Activated CD4-positive, alpha-beta T cell treated with anti-CD3 and anti-CD28 coated beads, Interleukin-2, amount 50 U/mL, for 1 hour (primary cell): ENCODE measurements around the gene STX1A.

Experiments used
- DNase-seq: peaks from one replicate; pipeline ENCODE4 v3.0.0-alpha.2; 2020

STX1A gene

DNA sequence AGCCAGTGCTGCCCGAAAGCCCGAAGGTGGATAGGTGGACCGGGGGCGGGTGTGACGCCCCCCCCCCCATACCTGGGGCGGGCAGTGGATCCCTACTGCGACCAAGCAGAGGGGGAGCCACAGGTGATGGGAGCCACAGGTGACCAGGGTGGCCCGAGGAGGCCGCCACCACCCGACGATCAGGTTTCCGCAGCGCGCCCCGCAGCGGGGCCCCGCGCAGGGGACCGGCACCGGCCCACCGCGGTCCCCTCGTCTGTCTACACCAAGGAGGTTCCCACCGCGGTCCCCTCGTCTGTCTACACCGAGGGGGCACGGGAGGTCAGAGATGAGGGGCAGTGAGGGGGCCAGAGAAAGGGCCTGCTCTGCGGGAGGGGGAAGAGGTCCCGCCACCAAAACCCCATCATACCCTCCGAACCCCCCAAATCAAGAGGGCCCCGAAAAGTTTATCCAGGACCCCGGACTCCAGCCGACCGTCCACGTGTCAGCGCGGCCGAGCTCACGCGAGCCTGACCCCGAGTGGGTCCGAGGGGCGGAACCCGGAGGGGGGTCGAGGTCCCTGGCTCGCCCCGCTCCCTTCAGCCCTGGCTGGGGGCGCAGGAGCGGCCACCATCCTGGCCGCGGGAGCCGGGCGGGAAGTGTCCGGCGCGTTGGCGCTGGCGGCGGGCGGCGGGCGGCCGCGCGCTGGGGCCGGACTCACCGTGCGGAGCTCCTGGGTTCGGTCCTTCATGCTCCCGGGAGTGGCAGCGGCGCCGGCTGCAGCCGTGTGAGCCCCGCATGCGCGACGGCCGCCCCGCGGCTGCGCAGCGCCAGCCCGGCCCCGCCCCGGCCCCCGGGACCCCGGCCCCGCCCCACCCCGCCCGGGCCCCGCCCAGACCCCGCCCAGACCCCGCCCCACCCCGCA lies at the start of gene STX1A:
STX1A (minus strand) TSS at position 765 of the 901 bp plus-strand sequence; CDS start at position 727, 38 bp downstream.
- DNase-seq: peak; percentile 66

DNA sequence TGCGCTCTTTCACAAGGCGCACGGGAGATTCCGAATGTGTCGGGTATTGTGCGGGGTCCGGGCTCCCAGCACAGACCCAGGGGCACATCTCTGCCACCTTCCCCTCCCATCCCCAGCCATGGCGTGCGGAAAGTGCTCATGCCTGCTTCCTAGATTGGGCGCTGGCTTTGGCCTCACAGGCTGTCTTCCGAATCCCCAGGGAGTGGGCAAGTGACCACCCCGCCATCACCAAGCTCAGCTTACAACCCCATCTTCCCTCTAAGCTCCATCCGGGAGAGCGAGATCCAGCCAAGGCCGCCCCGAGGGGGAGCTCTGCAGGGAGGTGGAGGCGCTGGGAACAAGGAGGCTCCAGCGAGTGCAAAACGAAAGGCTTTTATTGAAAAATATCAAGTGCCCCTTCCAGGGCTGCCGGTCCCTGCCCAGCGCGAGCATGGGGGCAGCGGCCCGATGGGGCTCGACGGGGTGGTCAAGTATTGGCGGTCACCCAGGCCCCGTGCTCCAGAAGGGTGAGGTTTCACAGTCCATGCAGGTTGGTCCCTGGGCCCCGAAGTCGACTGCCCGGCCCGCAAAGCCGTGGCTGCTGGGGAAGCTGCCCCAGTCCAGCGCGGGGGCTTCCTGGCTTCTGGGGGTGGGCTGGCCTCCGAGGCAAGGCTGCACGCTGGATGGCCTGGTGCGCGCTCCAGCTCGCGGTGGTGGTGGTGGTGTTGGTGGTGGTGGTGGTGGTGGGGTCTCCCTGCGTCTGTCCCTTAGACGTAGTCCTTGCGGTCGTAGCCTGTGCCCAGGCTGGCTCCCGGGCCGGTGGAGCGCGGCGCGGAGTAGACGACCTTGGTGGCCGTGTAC lies 49.4 kb upstream of the STX1A start:
- DNase-seq: no peak

DNA sequence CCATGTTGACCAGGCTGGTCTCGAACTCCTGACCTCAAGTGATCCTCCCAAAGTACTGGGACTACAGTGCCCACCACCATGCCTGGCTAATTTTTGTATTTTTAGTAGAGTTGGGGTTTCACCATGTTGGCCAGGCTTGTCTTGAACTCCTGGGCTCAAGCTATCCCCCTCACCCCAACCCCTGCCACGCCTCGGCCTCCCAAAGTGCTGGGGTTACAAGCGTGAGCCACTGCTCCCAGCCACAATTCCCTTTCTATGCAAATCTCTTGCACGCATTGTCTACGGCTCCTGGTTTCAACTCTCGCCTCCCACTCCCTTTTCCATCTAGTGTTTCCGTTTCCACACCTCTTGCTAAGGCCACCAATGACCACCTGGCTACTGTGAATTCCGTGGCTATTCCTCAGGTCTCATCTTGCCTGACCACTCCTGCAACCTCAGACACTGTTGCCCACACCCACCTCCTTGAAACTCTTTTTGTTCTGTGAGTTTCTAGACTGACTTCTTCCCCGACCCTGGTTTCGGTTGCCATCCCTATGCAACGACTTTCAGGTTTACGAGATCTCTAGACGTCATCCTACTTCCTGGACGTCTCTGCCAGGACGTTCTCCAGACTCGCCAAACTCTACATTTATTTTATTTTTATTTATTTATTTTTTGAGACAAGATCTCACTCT lies 47.2 kb upstream of the STX1A start:
- DNase-seq: no peak

DNA sequence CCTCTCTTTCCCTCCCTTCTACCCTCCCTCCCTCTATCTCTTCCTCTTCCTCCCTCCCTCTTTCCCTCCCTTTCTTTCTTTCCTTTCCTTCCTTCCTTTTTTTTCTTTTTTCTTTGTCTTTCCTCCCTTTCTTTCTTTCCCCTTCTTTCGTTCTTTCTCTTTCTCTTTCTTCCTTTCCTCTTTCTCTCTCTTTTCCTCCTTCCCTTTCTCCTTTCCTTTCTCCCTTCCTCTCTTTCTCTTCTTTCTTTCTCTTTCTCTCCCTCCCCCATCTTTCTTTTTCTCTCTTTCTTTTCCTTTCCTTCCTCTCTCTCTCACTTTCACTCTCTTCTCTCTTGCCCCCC lies 43.2 kb upstream of the STX1A start:
- no peak for DNase-seq

DNA sequence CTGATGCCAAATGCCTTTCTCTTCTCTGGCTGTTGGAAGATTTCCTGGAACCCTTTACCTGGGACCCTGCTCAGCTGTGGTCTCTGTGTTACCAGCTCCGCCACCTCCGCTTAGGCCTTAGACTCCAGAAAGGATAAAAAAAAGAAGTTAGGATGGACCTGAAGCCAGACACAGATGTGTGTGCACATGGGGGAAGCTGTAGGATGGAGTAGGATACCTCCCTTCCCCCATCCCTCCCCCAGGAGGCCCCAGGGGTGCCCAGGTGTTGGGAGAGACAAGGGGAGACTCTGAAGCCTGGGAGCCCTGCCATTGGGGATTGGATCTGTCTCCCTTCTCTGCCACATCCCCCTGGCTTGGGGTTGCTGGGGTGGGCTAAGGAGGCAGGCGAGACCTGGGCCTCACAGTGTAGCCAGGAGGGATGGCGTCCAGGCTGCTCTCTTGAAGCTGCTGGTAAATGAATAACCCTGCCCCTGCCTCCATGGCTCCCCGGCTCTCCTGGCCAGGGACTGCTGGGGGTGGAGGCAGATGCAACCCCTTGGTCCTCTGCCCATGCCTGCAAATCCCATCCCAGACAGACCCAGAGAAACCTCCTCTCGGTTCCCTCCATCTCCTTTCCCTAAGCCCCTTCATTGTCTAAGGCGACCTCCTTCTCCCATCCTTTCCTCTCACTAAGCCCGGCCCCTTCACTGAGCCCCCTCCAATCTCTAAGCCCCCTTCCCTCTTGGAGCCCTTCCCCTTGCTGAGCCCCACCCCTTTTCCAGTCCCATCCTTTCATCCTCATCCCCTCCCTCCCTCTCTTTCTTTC lies 42.6 kb upstream of the STX1A start:
- DNase-seq: no peak

DNA sequence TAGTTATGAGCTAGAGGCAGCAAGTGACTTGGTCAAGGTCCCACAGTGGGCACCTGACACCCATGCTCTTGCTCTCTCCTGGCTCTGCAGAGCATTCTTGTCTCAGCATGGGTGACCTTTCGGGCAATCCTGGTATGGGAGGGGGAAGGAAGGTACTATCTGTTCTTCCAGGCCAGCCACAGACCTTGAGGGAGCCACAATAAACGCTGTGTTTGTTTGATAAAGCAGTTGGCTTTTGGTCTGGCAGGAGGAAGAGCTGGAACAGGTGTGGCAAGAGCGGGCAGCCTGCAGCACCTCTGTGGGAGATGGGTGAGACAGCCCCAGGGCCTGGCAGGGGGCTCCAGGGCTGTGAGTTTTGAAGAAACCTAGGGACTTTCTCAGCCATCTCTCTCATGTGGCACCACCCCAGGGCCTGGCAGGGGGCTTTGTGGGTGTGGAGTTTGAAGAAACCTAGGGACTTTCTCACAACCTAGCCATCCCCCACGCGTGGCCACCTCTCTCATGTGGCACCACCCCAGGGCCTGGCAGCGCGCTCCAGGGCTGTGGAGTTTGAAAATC lies 39.2 kb upstream of the STX1A start:
- DNase-seq: no peak

DNA sequence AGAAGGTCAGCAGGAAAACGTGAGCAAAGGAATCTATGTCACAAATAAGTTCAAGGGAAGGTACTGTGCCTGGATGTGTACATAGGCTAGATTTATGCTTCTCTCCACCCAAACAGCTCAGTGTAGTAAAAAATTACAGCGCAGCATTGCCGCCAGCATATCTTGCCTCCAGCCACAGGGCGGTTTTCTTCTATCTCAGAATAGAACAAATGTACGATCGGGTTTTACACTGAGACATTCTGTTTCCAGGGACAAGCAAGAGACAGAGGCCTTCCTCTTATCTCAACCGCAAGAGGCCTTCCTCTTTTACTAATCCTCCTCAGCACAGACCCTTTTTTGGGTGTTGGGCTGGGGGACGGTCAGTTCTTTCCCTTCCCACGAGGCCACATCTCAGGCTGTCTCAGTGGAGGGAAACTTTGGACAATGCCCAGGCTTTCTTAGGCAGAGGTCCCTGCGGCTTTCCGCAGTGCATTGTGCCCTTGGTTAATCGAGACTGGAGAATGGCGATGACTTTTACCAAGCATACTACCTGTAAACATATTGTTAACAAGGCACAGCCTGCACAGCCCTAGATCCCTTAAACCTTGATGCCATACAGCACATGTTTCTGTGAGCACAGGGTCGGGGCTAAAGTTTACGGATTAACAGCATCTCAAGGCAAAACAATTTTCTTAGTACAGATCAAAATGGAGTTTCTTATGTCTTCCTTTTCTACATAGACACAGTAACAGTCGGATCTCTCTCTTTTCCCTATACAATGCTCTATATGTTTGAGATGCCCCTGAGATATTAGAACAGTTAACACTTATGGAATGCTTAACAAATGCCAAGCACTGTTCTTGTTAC lies 30.7 kb upstream of the STX1A start:
- no peak for DNase-seq

DNA sequence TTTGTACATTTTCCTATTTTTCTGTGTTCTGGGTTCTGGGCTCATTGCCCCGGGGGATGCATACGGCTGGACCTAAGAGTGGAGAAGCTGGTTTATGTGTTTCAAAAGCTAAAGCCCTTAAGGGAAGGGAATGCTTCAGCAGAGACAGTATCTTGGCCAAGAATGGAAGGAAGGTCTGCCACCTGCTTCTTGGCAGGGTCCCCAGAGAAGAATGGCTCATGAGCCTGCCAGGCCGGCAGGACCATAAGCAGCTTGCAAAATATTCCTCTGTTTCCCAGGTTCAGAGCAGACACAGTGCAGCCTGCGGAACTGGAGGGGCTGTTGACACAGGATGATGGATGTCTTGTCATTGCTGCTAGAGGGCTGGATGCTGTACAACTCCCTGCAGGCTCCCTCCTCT lies 26.9 kb upstream of the STX1A start:
- no peak for DNase-seq

DNA sequence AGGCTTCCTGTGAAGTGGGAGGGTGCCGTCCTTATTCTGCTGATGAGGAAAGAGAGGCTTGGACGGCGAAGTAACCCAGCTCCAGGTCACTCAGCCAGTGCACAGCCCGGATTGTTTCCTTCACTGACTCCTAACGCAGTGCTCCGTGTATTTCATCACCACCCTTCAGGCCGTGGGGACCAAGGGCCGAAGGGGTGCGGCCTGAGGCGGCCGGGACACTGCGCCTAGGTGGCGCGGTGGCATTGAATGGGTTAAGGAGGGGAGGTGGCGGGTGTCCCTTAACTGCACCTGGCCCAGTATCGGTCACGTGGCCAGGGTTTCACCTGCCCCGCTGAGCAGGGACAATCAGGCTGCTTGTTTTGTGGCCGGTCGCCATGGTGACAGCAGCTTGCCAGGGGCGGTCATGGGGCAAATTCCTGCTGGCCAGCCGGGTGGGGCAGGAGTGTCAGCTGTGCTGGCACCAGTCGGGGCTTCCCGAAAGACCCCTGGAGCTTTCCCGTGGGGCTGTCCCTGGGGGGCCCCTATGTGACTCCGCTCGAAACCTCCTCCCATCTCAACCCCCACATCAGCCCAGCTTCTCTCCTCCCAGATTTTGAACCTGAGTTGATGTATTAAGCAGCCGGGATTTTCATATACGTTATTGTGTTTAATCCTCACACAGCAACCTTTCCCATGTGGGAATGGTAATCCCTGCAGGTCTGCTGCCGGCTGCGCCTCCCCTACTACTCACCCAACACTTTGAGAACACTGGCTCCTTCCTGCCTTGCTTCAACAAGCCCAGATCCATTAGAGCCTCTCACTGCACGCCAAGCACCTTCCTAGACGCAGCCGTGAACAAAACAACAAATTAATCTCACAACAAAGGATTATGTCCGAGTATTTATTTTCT lies 23.5 kb upstream of the STX1A start:
- DNase-seq: no peak

DNA sequence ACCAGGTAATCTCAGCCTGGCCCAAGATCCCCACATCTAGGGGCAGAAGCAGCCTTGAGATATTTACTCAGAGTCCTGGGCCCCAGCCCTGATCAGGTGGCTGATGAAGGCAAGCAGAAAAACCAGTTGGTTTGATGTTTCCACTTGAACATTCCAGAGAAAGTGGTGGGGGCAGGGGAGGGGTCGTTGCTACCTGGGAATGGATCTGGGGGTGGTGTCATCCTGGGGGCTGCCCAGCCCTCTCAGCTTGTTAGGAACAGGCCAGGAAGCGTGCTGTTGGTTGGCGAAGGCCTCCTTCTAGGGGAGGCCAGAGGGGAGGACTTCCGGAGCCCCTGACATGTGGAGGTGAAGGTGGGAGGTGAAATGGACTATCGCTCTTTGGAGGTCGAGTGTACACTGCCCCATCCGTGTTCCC lies 22.9 kb upstream of the STX1A start:
- DNase-seq: no peak

DNA sequence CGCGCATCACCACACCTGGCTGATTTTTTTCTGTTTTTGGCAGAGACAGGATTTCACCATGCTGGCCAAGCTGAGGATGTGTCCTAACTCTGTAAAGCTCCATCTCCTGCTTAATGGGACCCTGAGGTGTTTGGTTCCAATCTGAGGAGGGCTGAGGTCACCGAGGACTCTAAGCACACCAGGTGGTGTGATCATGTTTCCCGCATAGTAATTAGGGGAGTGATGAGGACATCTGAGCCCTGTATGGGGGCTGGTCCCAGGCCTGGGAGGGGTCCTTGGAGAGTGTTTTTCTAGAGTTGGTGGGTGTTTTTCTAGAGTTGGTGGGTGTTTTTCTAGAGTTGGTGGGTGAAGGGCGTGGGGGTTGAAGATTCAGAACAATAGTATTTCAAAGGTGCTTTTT lies 22.1 kb upstream of the STX1A start:
- no peak for DNase-seq

DNA sequence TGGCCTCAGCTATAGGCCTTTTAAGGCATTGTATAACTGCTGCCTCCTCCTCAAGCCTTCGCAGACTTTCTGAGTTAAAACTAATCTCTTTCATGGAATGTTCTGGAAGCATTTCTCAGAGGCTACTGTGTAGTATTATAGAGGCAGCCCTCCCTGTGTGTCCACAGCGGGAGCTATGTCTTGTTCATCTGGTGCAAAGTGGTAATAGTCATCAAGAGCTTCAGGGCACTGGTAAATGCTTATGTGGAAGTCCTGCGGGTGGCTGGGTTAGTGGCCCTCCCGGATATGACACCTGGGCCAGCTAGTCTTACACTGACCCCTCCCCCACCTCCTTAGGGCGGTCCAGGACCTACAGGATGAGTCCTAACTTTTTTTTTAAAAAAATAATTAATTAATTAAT lies 21.3 kb upstream of the STX1A start:
- DNase-seq: no peak

DNA sequence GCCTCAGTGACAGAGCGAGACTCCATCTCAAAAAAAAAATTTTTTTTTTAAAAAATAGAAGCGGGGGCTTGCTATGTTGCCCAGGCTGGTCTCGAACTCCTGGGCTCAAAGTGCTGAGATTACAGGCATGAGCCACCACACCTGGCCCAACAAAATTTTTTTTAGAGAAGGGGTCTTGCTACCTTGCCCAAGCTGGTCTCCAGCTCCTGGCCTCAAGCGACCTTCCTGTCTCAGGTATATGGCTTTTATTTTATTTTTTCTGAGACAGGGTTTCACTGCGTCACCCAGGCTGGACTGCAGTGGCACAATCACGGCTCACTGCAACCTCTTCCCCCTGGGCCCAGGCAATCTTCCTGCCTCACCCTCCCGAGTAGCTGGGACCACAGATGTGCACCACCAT lies 20.7 kb upstream of the STX1A start:
- DNase-seq: no peak

DNA sequence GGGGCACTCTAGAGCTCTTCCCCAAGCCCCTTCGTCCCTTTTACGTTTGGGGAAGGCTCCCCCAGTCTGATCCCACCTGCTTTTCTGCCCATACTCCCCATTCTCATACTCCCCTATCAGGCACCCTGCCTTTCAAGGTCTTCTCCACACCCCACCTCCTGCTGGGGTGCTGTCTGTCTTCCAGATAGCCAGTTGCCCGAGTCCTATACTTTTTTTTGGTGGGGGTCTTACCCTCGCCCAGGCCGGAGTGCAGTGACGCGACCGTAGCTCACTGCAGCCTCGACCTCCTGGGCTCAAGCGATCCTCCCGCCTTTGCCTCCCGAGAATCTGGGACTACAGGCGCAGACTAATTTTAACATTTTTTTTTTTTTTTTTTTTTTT lies 19.9 kb upstream of the STX1A start:
- no peak for DNase-seq

DNA sequence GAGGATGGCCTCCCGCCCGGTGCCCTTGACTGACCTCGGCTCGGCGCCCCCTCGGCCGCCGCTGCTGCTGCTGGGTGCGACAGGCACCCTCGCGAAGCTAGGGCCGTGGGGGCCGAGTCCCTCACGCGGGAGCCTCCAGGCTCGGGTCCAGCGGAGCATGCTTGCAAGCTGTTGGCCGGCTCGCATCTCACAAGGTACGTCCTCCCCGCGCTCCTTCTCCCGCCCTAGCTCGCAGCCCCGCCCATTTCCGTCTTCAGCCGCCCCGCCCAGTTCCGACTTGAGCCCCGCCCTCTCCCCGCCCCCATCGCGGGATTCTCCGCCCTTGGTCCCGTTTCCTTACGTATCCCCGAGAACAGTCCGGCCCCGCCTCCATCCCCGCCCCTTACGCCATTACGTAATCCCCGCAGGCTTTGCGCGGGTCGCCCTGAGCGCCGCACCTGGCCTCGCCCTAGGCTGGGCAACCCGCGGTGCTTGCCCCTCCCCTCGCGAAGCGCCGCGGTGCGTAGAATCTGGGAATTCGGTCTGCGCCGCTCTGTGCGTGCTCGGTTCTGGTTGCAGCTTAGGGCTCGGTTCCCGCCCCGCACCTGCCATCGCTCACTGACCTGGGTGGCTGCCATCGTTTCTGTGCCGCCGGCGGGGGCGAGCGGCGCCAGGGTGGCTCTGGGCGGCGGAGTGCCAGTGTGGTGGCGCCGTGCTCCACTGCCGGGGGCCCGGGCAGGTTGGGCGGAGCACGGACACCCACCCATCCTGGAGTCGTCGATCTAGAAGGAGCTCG lies 19.3 kb upstream of the STX1A start, which contains the start of gene ABHD11:
ABHD11 (minus strand) TSS at position 191 of the 775 bp plus-strand sequence; CDS start at position 159, 32 bp downstream.
- peak; percentile 99 for DNase-seq

DNA sequence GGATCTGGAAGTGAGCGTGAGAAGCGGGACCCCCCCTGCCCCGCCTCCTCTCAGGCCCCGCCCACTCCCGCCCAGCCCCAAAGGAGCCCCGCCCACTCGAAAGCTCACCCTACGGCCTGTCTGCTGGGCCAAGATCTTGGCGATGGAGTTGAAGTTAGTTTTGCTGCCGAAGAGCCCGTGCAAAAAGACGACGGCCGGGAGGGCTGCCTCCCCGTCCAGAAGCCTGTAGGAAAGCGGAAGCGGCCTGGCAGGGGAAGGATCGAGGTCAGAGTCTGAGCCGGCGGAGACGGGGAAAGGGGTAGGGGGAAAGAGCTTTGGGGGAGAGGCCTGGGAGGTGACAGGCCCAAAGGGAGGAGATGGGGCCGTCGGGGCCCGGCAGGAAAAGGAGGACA lies 18.7 kb upstream of the STX1A start:
- DNase-seq: peak; percentile 63

DNA sequence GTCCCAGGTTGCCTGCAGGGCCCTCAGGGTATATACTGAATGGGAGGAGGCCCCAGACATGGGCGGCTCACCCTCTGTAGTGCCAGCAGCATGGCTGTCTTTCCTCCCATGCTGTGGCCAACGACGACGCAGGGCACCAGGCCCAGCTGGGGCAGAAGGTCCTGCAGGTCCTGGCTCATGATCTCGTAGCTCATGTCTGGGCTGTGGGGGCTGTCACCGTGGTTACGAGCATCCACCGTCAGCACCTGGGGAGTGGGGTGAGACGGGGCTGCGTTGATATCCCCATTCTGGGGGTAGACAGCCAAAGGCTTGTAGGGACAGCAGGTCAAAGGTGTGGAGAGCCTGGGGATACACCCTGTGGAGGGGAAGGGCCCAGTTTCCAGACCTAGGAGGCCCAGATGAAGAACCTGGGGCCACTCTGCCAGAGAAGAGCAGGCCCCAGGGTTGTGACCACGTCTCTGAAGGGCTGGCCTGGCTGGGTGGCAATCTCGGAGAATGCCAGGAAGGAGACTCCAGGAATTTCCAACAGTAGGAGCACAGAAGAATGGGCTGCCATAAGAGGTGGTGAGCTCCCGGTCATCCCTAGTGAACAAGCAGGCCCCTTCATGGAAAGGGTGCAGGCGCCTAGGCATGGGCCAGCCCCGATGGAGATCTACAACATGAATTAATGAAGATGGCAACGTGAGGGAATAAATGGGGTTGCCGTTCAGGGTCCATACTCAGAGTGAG lies 18.2 kb upstream of the STX1A start:
- no peak for DNase-seq

DNA sequence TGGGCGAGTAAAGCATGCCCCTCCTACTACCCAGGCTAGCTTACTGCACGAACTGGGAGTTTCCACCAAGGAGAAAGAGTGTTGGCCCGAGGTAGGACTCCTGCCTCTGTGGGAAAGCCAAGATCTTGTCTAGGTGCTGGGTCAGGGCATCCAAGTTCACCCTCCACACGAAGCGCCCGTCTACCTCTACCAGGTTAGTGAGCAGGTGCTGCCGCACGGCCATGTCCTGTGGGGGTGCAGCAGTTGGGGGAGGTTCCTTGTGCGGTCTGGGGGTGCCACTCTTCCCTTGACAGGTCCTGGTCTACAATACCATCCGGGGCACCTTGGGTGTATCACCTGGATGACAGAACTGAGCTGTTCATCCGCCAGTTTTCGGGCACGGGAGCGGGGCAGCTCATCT lies 17.4 kb upstream of the STX1A start:
- no peak for DNase-seq

DNA sequence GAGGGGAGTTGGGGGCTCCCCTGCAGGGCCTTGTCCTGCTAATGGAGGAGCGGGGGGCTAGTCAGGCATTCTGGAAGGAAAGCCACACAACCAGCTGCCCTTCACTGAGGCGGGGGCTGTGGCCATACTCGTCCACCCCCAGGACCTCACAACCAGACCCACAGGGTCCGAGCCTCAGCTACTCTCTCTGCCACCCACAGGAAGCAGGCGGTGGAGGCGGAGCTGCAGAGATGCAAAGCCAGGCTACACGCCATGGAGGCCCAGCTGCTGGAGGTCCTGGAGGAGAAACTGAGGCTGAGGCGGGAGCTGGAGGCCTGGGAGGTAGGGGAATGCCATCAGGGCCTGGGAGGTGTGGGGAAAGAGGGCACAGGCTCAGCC lies 16.0 kb upstream of the STX1A start:
- no peak for DNase-seq
